A673 (cell line): Measurements from ENCODE around the gene CMYA5. TPM values are rescaled to one million over a fixed set of nuclear protein-coding genes. Genes with fewer than 3 reads are reported as not detected.

Experiments
- Bru-seq: library from RNA; stranded (reverse); fragments of 400-500 nt; gene quantifications from one replicate; lab custom pipeline; 2021; lab: Mats Ljungman, UMichigan
- BruChase-seq, 2 experiments: library from RNA; stranded (reverse); fragments of 400-500 nt; gene quantifications; one replicate each; lab custom pipeline; 2021; lab: Mats Ljungman, UMichigan
- BruUV-seq: library from RNA; stranded (reverse); fragments of 400-500 nt; replicated peaks from 2 replicates; lab custom pipeline; 2021; lab: Mats Ljungman, UMichigan
- CTCF ChIA-PET: fragments of 300-600 bp; sonication (Branson Sonifier 250); formaldehyde crosslinking; loops from one replicate; lab custom pipeline; 2022; ENCODE audit warnings: antibody characterized with exemption; lab: Charles Lee
- POLR2A ChIA-PET: fragments of 300-600 bp; sonication (Branson Sonifier 250); formaldehyde crosslinking; loops from one replicate; lab custom pipeline; 2022; ENCODE audit warnings: antibody characterized with exemption; ENCODE audit not compliant: low non-redundant PET; lab: Charles Lee
- DNase-seq: peaks from one replicate; pipeline ENCODE4 v3.0.0-alpha.2; 2015; ENCODE audit warnings: low spot score
- H3K27ac ChIP-seq: fragments of 200-600 bp; sonication (generic); 2 replicates; pipeline ENCODE4 v1.5.1; 2016; ENCODE audit warnings: mixed run types, low read depth, mild to moderate bottlenecking, mixed read lengths, antibody characterized with exemption, low read length; ENCODE audit not compliant: poor library complexity, severe bottlenecking
- H3K27me3 ChIP-seq: fragments of 200-600 bp; sonication (generic); replicated peaks from 2 replicates; pipeline ENCODE4 v1.6.1; 2017; ENCODE audit warnings: mixed run types, low read depth, mild to moderate bottlenecking, mixed read lengths, antibody characterized with exemption, low read length; ENCODE audit not compliant: insufficient read depth, poor library complexity
- H3K36me3 ChIP-seq: fragments of 200-600 bp; sonication (generic); 2 replicates; pipeline ENCODE4 v1.6.1; 2016; ENCODE audit warnings: mixed run types, mild to moderate bottlenecking, mixed read lengths, antibody characterized with exemption, low read length; ENCODE audit not compliant: insufficient read depth, poor library complexity, severe bottlenecking
- H3K4me1 ChIP-seq: fragments of 200-600 bp; sonication (generic); 2 replicates; pipeline ENCODE4 v1.6.1; 2017; ENCODE audit warnings: mixed run types, mild to moderate bottlenecking, mixed read lengths, antibody characterized with exemption, low read length; ENCODE audit not compliant: insufficient read depth, poor library complexity, severe bottlenecking
- H3K4me3 ChIP-seq: fragments of 200-600 bp; sonication (generic); 2 replicates; pipeline ENCODE4 v1.5.1; 2016; ENCODE audit warnings: low read depth, mixed run types, mild to moderate bottlenecking, mixed read lengths, low read length; ENCODE audit not compliant: poor library complexity, severe bottlenecking
- H3K9me3 ChIP-seq: fragments of 200-600 bp; sonication (generic); 2 replicates; pipeline ENCODE4 v1.6.1; 2016; ENCODE audit warnings: mixed run types, low read depth, mild to moderate bottlenecking, mixed read lengths, antibody characterized with exemption, low read length; ENCODE audit not compliant: poor library complexity, severe bottlenecking
- EZH2 ChIP-seq: fragments of 200-600 bp; sonication (generic); IDR thresholded peaks from 2 replicates; pipeline ENCODE4 v1.6.1; 2017; ENCODE audit warnings: borderline replicate concordance, low read depth, mild to moderate bottlenecking, mixed read lengths, antibody characterized with exemption, low read length; ENCODE audit not compliant: poor library complexity, severe bottlenecking
- intact Hi-C: fragments of 100-400 bp; cut with micrococcal nuclease; formaldehyde crosslinking; loops from one replicate; pipeline ENCODE4 v1.10.0; 2022; ENCODE audit not compliant: unreplicated experiment
- long read RNA-seq: library from polyadenylated mRNA; stranded (forward); transcript quantifications from one replicate; pipeline ENCODE4 v2.0.0, GENCODE V29; 2022
- total RNA-seq: library from RNA; stranded (reverse); gene quantifications from 2 replicates; pipeline ENCODE4 v1.2.3, GENCODE V29; 2021
- TF ChIP-seq, protein P1 (sequence below): fragments of 300-800, 200-600 bp; sonication (generic); conservative IDR thresholded peaks from 2 replicates; pipeline ENCODE4 v1.5.1; 2017; ENCODE audit warnings: low read depth, mild to moderate bottlenecking, antibody characterized with exemption, low read length, moderate library complexity, mixed read lengths

Gene CMYA5
- total RNA-seq, result 0.41 and 0.52 TPM in 2 replicates
- percentile 36 among the genes with signal in this experiment for Bru-seq, nascent RNA
- percentile 47 among the genes with signal in this experiment for BruChase-seq, experiment 1, labeled RNA remaining after a 2-hour chase
- percentile 43 among the genes with signal in this experiment for BruChase-seq, experiment 2, labeled RNA remaining after a 6-hour chase
- long read RNA-seq, partial matches to known transcripts, result 0 of 3 reads
- long read RNA-seq, other reads (novel, unspliced or antisense), result 3 of 3 reads

- POLR2A ChIA-PET, result no interaction called here
- no peaks in the 10 kb centered on the region for H3K36me3 ChIP-seq
- H3K9me3 ChIP-seq, result no peaks in the 10 kb centered on the region
- H3K27ac ChIP-seq, result no peak within 1 kb of the TSS
- no TSS peak for BruUV-seq
- H3K27me3 ChIP-seq, result no peaks in the 10 kb centered on the region
- peaks cover 4% of the 10 kb centered on the region for H3K4me1 ChIP-seq
- DNase-seq, result no peak
- intact Hi-C loops, result no loop called here
- H3K4me3 ChIP-seq, result no peak within 1 kb of the TSS
- CTCF ChIA-PET, result no interaction called here
- TF ChIP-seq EZH2, result no peak
- TF ChIP-seq, protein P1, sequence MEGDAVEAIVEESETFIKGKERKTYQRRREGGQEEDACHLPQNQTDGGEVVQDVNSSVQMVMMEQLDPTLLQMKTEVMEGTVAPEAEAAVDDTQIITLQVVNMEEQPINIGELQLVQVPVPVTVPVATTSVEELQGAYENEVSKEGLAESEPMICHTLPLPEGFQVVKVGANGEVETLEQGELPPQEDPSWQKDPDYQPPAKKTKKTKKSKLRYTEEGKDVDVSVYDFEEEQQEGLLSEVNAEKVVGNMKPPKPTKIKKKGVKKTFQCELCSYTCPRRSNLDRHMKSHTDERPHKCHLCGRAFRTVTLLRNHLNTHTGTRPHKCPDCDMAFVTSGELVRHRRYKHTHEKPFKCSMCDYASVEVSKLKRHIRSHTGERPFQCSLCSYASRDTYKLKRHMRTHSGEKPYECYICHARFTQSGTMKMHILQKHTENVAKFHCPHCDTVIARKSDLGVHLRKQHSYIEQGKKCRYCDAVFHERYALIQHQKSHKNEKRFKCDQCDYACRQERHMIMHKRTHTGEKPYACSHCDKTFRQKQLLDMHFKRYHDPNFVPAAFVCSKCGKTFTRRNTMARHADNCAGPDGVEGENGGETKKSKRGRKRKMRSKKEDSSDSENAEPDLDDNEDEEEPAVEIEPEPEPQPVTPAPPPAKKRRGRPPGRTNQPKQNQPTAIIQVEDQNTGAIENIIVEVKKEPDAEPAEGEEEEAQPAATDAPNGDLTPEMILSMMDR, result no peak
These were observed at the start of gene CMYA5 for GRCh38 chr5:79689541-79690466. Gene CMYA5, plus strand, starts transcription at chr5:79689836. Its CDS starts 72 bp downstream, at chr5:79689908.

GRCh38 chr5:79640571-79641055, 49.0 kb upstream of the CMYA5 start:
- intact Hi-C loops, result no loop called here
- no peak overlapping the region for H3K4me3 ChIP-seq
- no peak overlapping the region for H3K27ac ChIP-seq
- no peak for TF ChIP-seq EZH2
- TF ChIP-seq, protein P1, result no peak
- H3K4me1 ChIP-seq, result peaks cover 15% of the 10 kb centered on the region
- BruUV-seq, result no TSS peak
- ChIA-PET POLR2A (no interaction called here), CTCF (interaction anchor here (0.5 kb wide), 1 partner anchor 72 kb away, joined by 3 read pairs; no protein-coding TSS in a partner anchor)
- no peak for DNase-seq
- no peaks in the 10 kb centered on the region for H3K9me3 ChIP-seq
- H3K27me3 ChIP-seq, result no peaks in the 10 kb centered on the region
- H3K36me3 ChIP-seq, result peaks cover 18% of the 10 kb centered on the region

DNA sequence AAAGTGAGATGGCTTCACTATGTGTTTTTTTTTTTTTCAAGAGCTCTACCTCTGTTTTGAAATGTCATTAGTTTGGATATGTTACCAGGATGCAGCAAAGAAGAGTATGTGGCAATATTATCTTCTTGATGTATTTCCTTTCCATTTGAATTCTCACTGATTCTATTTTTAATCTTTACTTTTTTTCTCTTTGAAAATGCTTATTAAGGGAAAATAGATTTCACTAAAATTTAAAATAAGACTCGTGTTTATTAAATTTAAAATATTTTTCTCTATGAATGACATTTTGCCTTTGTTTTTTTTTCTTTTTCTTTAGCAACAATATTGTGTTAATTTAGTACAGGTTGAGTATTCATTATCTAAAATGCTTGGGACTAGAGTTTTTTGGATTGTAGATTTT, 48.2 kb upstream of the CMYA5 start:
- Histone ChIP-seq H3K36me3 (peaks cover 26% of the 10 kb centered on the region), H3K4me1 (peaks cover 15% of the 10 kb centered on the region), H3K27me3 (no peaks in the 10 kb centered on the region), H3K27ac (no peak overlapping the region), H3K4me3 (no peak overlapping the region), H3K9me3 (no peaks in the 10 kb centered on the region)
- intact Hi-C loops, result no loop called here
- no peak for DNase-seq
- ChIA-PET CTCF (no interaction called here), POLR2A (no interaction called here)
- TF ChIP-seq EZH2, result no peak
- TF ChIP-seq, protein P1, result no peak
- BruUV-seq, result no TSS peak
